MM.1S (cell line): ENCODE results near the gene AGO3.

Experiments used
- DNase-seq: peaks from one replicate; pipeline ENCODE4 v3.0.0-alpha.2; 2015
- H2AFZ ChIP-seq: fragments of 300-600 bp; sonication (generic); 2 replicates; pipeline ENCODE4 v1.6.0; 2016; ENCODE audit warnings: antibody characterized with exemption, low read length
- H3F3A ChIP-seq: fragments of 300-600 bp; sonication (generic); 2 replicates; pipeline ENCODE4 v1.6.1; 2016; ENCODE audit warnings: mild to moderate bottlenecking, antibody characterized with exemption, low read length, moderate library complexity, mixed read lengths; ENCODE audit not compliant: insufficient read depth
- H3K27ac ChIP-seq: fragments of 300-600 bp; sonication (generic); 2 replicates; pipeline ENCODE4 v1.5.1; 2016; ENCODE audit warnings: mild to moderate bottlenecking, low read length
- H3K27me3 ChIP-seq: fragments of 300-600 bp; sonication (generic); replicated peaks from 2 replicates; pipeline ENCODE4 v1.6.0; 2016; ENCODE audit warnings: low read length; ENCODE audit not compliant: insufficient read depth
- H3K36me3 ChIP-seq: fragments of 300-600 bp; sonication (generic); replicated peaks from 2 replicates; pipeline ENCODE4 v1.6.1; 2016; ENCODE audit warnings: mild to moderate bottlenecking, low read length, mixed read lengths; ENCODE audit not compliant: insufficient read depth
- H3K4me1 ChIP-seq: fragments of 300-600 bp; sonication (generic); 2 replicates; pipeline ENCODE4 v1.6.1; 2016; ENCODE audit warnings: low read length, mixed read lengths
- H3K4me2 ChIP-seq: fragments of 300-600 bp; sonication (generic); 2 replicates; pipeline ENCODE4 v1.6.0; 2016; ENCODE audit warnings: low read depth, low read length
- H3K4me3 ChIP-seq: fragments of 300-600 bp; sonication (generic); 2 replicates; pipeline ENCODE4 v1.5.1; 2016; ENCODE audit warnings: low read length, mixed read lengths
- H3K79me2 ChIP-seq: fragments of 300-600 bp; sonication (generic); 2 replicates; pipeline ENCODE4 v1.6.1; 2016; ENCODE audit warnings: mixed run types, low read length, mixed read lengths
- H3K9ac ChIP-seq: fragments of 300-600 bp; sonication (generic); 2 replicates; pipeline ENCODE4 v1.6.1; 2016; ENCODE audit warnings: low read length, mixed read lengths
- H3K9me2 ChIP-seq: fragments of 300-600 bp; sonication (generic); replicated peaks from 2 replicates; pipeline ENCODE4 v1.6.1; 2016; ENCODE audit warnings: mild to moderate bottlenecking, low read length, mixed read lengths; ENCODE audit not compliant: insufficient read depth
- H3K9me3 ChIP-seq: fragments of 300-600 bp; sonication (generic); replicated peaks from 2 replicates; pipeline ENCODE4 v1.6.1; 2016; ENCODE audit warnings: mild to moderate bottlenecking, low read length, mixed read lengths; ENCODE audit not compliant: insufficient read depth
- H4K20me1 ChIP-seq: fragments of 300-600 bp; sonication (generic); 2 replicates; pipeline ENCODE4 v1.6.1; 2016; ENCODE audit warnings: mild to moderate bottlenecking, low read length, moderate library complexity, mixed read lengths; ENCODE audit not compliant: insufficient read depth
- EZH2 ChIP-seq: fragments of 300-600 bp; sonication (generic); optimal IDR thresholded peaks from 2 replicates; pipeline ENCODE3; 2017; ENCODE audit warnings: low read depth, mild to moderate bottlenecking, antibody characterized with exemption, low read length, mixed read lengths
- EZH2phosphoT487 ChIP-seq: fragments of 300-600 bp; sonication (generic); IDR thresholded peaks from 2 replicates; pipeline ENCODE4 v1.6.1; 2018; ENCODE audit warnings: antibody characterized with exemption, low read length
- TF ChIP-seq, protein P1 (sequence below): fragments of 300-600 bp; sonication (generic); IDR thresholded peaks from 2 replicates; pipeline ENCODE4 v1.5.1; 2016; ENCODE audit warnings: antibody characterized with exemption, low read length, mixed read lengths

Gene AGO3

DNA sequence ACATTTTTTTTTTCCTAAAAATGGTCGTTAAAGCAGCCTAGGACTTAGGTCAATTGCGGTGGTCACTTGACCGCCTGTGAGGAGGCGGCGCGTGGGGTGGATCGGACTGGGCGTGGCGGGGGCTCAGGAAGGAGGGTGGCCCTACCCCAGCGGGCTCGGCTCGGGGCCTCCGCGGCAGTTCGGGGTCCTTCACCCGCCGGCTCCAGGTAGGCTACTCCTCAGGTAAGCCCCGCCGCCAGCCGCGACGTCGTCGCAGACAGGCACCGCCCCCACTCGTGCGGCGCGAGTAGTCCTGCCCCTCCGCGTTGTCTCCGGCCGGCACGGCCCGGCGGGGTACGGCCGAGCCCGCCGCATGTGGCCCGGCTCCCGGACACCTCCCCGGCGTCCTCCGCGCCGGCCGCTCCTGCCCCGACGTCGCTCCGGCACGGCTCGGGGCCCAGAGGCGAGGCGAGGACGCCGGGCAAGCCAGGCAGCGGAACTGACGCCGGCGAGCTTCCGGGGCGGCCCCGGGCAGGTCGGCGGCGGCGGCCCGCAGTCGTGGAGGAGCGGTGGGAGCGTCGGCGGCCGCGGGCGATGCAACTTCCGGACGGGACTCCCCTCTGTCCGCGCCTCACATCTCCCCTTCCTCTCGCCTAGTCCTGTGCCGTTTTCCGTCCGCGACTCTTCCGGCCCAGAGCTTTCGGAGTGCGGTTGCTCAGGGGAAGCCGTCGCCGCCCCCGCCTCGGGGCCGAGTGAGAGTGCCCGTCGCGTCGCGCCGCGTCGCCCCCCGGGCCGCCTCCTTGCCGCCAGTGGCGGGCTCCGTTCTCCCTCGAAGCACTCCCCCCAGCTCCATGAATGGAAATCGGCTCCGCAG lies at the start of gene AGO3:
Gene AGO3, plus strand, starts transcription at position 513 of the 853 bp plus-strand sequence. Its CDS starts 322 bp downstream, at position 835.
- H3K9ac ChIP-seq: peak within 1 kb of the TSS; percentile 80
- H4K20me1 ChIP-seq: peaks cover 7% of the 10 kb centered on the region; the same call in 1 of the 2 replicates
- H3K4me1 ChIP-seq: peaks cover 10% of the 10 kb centered on the region
- H3F3A ChIP-seq: peaks cover 28% of the 10 kb centered on the region
- peak within 1 kb of the TSS; percentile 89 for H3K4me2 ChIP-seq
- peaks cover 44% of the 10 kb centered on the region for H3K79me2 ChIP-seq
- TF ChIP-seq EZH2 (no peak), EZH2phosphoT487 (no peak)
- TF ChIP-seq, protein P1, sequence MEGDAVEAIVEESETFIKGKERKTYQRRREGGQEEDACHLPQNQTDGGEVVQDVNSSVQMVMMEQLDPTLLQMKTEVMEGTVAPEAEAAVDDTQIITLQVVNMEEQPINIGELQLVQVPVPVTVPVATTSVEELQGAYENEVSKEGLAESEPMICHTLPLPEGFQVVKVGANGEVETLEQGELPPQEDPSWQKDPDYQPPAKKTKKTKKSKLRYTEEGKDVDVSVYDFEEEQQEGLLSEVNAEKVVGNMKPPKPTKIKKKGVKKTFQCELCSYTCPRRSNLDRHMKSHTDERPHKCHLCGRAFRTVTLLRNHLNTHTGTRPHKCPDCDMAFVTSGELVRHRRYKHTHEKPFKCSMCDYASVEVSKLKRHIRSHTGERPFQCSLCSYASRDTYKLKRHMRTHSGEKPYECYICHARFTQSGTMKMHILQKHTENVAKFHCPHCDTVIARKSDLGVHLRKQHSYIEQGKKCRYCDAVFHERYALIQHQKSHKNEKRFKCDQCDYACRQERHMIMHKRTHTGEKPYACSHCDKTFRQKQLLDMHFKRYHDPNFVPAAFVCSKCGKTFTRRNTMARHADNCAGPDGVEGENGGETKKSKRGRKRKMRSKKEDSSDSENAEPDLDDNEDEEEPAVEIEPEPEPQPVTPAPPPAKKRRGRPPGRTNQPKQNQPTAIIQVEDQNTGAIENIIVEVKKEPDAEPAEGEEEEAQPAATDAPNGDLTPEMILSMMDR: no peak
- no peaks in the 10 kb centered on the region for H3K9me2 ChIP-seq
- no peaks in the 10 kb centered on the region for H3K9me3 ChIP-seq
- H3K36me3 ChIP-seq: no peaks in the 10 kb centered on the region
- H3K4me3 ChIP-seq: peak within 1 kb of the TSS; percentile 97
- no peaks in the 10 kb centered on the region for H3K27me3 ChIP-seq
- peak within 1 kb of the TSS; percentile 99 for H2AFZ ChIP-seq
- peak; percentile 83 for DNase-seq
- peak within 1 kb of the TSS; percentile 83 for H3K27ac ChIP-seq

DNA sequence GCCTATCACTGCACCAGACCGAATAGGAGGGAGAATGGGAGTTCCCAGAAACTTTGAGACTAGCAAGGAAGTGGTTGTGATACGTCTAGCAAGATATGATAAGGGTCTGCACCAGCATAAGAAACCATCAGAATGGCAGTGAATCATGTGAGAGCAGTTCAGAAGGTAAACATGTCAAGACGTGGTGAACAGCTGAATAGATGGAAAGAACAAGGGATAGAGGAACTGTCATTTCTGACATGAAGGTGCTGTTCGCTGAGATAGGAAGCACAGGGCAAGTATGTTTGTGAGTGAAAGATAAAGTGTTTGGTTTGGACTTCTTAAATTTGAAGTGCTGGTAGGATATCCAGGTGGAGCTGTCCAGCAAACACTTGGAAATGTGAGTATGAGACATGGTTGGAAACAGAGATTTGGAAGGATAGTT lies 49.0 kb upstream of the AGO3 start:
- 0 out of 2 replicates have a peak, but pooled peaks cover 3% of the 10 kb centered on the region for H3K4me1 ChIP-seq
- H4K20me1 ChIP-seq: no peaks in the 10 kb centered on the region
- no peak overlapping the region for H3K9ac ChIP-seq
- H3K36me3 ChIP-seq: no peaks in the 10 kb centered on the region
- no peaks in the 10 kb centered on the region for H3K9me3 ChIP-seq
- no peak overlapping the region for H3K27ac ChIP-seq
- no peak overlapping the region for H3K4me2 ChIP-seq
- H3K79me2 ChIP-seq: peaks cover 23% of the 10 kb centered on the region
- TF ChIP-seq EZH2: no peak
- no peak for TF ChIP-seq EZH2phosphoT487
- TF ChIP-seq, protein P1: no peak
- H3K27me3 ChIP-seq: no peaks in the 10 kb centered on the region
- H2AFZ ChIP-seq: no peak overlapping the region
- H3K4me3 ChIP-seq: no peak overlapping the region
- H3K9me2 ChIP-seq: no peaks in the 10 kb centered on the region
- 0 out of 2 replicates have a peak, but pooled peaks cover 4% of the 10 kb centered on the region for H3F3A ChIP-seq
- DNase-seq: no peak

DNA sequence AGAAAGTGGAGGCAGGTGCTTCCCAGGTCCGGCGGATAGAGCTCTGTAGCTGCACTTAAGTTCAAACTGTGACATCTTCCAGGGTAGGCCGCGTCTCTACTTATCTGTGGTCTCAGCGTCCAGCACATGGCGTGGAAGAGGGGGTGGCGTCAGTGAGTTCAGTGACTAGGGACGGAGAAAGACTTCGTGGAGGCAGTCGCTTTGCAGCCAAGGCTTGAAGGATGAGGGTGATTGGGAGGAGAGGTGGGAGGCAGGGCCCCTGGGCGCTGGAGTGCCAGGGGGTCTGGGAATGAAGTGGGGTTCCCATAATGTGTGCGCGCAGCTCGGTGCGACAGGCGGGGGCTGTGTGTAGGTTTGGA lies 48.3 kb upstream of the AGO3 start:
- Histone ChIP-seq H3K27ac (no peak overlapping the region), H3F3A (0 out of 2 replicates have a peak, but pooled peaks cover 4% of the 10 kb centered on the region), H3K36me3 (no peaks in the 10 kb centered on the region), H4K20me1 (no peaks in the 10 kb centered on the region), H3K9me3 (no peaks in the 10 kb centered on the region), H3K4me3 (peak overlapping the region; percentile 24; the same call in 1 of the 2 replicates), H3K9ac (no peak overlapping the region), H3K79me2 (peaks cover 23% of the 10 kb centered on the region), H2AFZ (peak overlapping the region; percentile 75), H3K4me1 (0 out of 2 replicates have a peak, but pooled peaks cover 3% of the 10 kb centered on the region), H3K4me2 (peak overlapping the region; percentile 52), H3K27me3 (no peaks in the 10 kb centered on the region), H3K9me2 (no peaks in the 10 kb centered on the region)
- TF ChIP-seq, protein P1: no peak
- no peak for TF ChIP-seq EZH2phosphoT487
- no peak for TF ChIP-seq EZH2
- DNase-seq: no peak
